ENCODE results near the gene USP40.

USP40 gene

GRCh38 chr2:233470839-233471238 lies 95.7 kb downstream of the USP40 start:
- no peak overlapping the region for H3K4me3 ChIP-seq (ENCODE audit: low read depth, low read length)
- no peak for DNase-seq (ENCODE audit: low read depth)
- TF ChIP-seq CTCF (IDR thresholded peaks at IDR 0.05; ENCODE audit: control insufficient read depth, extremely low read depth, insufficient read depth), result no peak

GRCh38 chr2:233470011-233470687 lies 96.4 kb downstream of the USP40 start:
- no peak overlapping the region for H3K4me3 ChIP-seq (ENCODE audit: low read depth, low read length)
- no peak for TF ChIP-seq CTCF (IDR thresholded peaks at IDR 0.05; ENCODE audit: control insufficient read depth, extremely low read depth, insufficient read depth)
- DNase-seq (ENCODE audit: low read depth), result no peak

GRCh38 chr2:233469261-233470010 lies 97.1 kb downstream of the USP40 start:
- TF ChIP-seq CTCF (IDR thresholded peaks at IDR 0.05; ENCODE audit: control insufficient read depth, extremely low read depth, insufficient read depth), result no peak
- DNase-seq (ENCODE audit: low read depth), result no peak
- H3K4me3 ChIP-seq (ENCODE audit: low read depth, low read length), result no peak overlapping the region

- H3K4me3 ChIP-seq (ENCODE audit: low read depth, low read length), result no peak overlapping the region
- no peak for DNase-seq (ENCODE audit: low read depth)
- TF ChIP-seq CTCF (IDR thresholded peaks at IDR 0.05; ENCODE audit: control insufficient read depth, extremely low read depth, insufficient read depth), result no peak
These were observed 97.9 kb downstream of the USP40 start for GRCh38 chr2:233468741-233469110.

GRCh38 chr2:233468047-233468740 lies 98.4 kb downstream of the USP40 start:
- no peak for DNase-seq (ENCODE audit: low read depth)
- no peak overlapping the region for H3K4me3 ChIP-seq (ENCODE audit: low read depth, low read length)
- TF ChIP-seq CTCF (IDR thresholded peaks at IDR 0.05; ENCODE audit: control insufficient read depth, extremely low read depth, insufficient read depth), result no peak

- H3K4me3 ChIP-seq (ENCODE audit: low read depth, low read length), result no peak overlapping the region
- DNase-seq (ENCODE audit: low read depth), result no peak
- no peak for TF ChIP-seq CTCF (IDR thresholded peaks at IDR 0.05; ENCODE audit: control insufficient read depth, extremely low read depth, insufficient read depth)
These were observed 99.5 kb downstream of the USP40 start for GRCh38 chr2:233466991-233467603.

Data from LNCaP clone FGC (cell line).